Activated CD4-positive, alpha-beta T cell treated with anti-CD3 and anti-CD28 coated beads, Interleukin-2, amount 50 U/mL, for 48 hours (primary cell): Measurements from ENCODE around the gene ZNF430.
"Not testable (repeated sequence)": the region's sequence is repeated elsewhere in the genome, so short reads cannot be mapped to it uniquely, and the experiment has no call there.

Source experiments
- DNase-seq, 2 experiments: peaks; one replicate each; pipeline ENCODE4 v3.0.0-alpha.2; 2020

The ZNF430 gene

GRCh38 chr19:21020298-21021227 lies at the start of gene ZNF430:
Gene ZNF430, plus strand, starts transcription at chr19:21020657. Its CDS starts 144 bp downstream, at chr19:21020801.
- peak; percentile 93 to 96 for DNase-seq

GRCh38 chr19:20992788-20993187 lies 27.7 kb upstream of the ZNF430 start:
- DNase-seq: not testable (repeated sequence)

- DNase-seq: peak; percentile 86 to 90
Measured at GRCh38 chr19:20999731-21000352, 20.6 kb upstream of the ZNF430 start.

- DNase-seq: not testable (repeated sequence)
Measured at GRCh38 chr19:21021238-21021637, 781 bp downstream of the ZNF430 start.

- peak; percentile 29 to 43 for DNase-seq
Measured at GRCh38 chr19:21022996-21023395, 2.5 kb downstream of the ZNF430 start.

GRCh38 chr19:21023901-21024300 lies 3.4 kb downstream of the ZNF430 start:
- DNase-seq: no peak

- DNase-seq: no peak
Measured at GRCh38 chr19:21028969-21029268, 8.5 kb downstream of the ZNF430 start.

- no peak for DNase-seq
Measured at GRCh38 chr19:21045028-21045427, 24.6 kb downstream of the ZNF430 start.

- no peak for DNase-seq
Measured at GRCh38 chr19:21046489-21046888, 26.0 kb downstream of the ZNF430 start.

GRCh38 chr19:21047716-21048115 lies 27.3 kb downstream of the ZNF430 start:
- DNase-seq: no peak

GRCh38 chr19:21052902-21053301 lies 32.4 kb downstream of the ZNF430 start:
- DNase-seq: no peak

GRCh38 chr19:21065336-21065735 lies 44.9 kb downstream of the ZNF430 start:
- DNase-seq: no peak

- peak; percentile 79 to 85 for DNase-seq
Measured at GRCh38 chr19:21082011-21082975, 61.8 kb downstream of the ZNF430 start, which contains the start of gene ZNF714. Gene ZNF714, plus strand, starts transcription at chr19:21082203. Its CDS starts 16,066 bp downstream, at chr19:21098269.

- peak in 1 of 2 experiments; percentile 16 for DNase-seq
Measured at GRCh38 chr19:21084343-21084742, 63.9 kb downstream of the ZNF430 start.

GRCh38 chr19:21087871-21088270 lies 67.4 kb downstream of the ZNF430 start:
- DNase-seq: no peak

GRCh38 chr19:21092109-21092508 lies 71.7 kb downstream of the ZNF430 start:
- no peak for DNase-seq

- no peak for DNase-seq
Measured at GRCh38 chr19:21094347-21095025, 74.0 kb downstream of the ZNF430 start.

- no peak for DNase-seq
Measured at GRCh38 chr19:21098291-21098690, 77.8 kb downstream of the ZNF430 start.

GRCh38 chr19:21101521-21102242 lies 81.2 kb downstream of the ZNF430 start:
- DNase-seq: no peak

GRCh38 chr19:21109116-21109515 lies 88.7 kb downstream of the ZNF430 start:
- DNase-seq: no peak
